PC-3 (cell line): ENCODE measurements around the gene MESP2. TPM values are rescaled to one million over a fixed set of nuclear protein-coding genes. Genes with fewer than 3 reads are reported as not detected.

ENCODE experiments used
- ATAC-seq: fragments of 200-7000 bp; cut with Tn5 transposase; 2 replicates; pipeline ENCODE4 v1.9.1; 2020; ENCODE audit warnings: mild to moderate bottlenecking, moderate library complexity
- BruUV-seq: library from RNA; stranded (reverse); fragments of 400-500 nt; replicated peaks from 2 replicates; lab custom pipeline; 2021; lab: Mats Ljungman, UMichigan
- CTCF ChIA-PET: fragments of 300-600 bp; sonication (Branson Sonifier 250); formaldehyde crosslinking; loops from one replicate; lab custom pipeline; 2022; ENCODE audit warnings: antibody characterized with exemption; lab: Charles Lee
- POLR2A ChIA-PET: fragments of 300-600 bp; sonication (Branson Sonifier 250); formaldehyde crosslinking; loops from one replicate; lab custom pipeline; 2022; ENCODE audit warnings: antibody characterized with exemption; ENCODE audit not compliant: unreplicated experiment; lab: Charles Lee
- DNase-seq: peaks from one replicate; pipeline ENCODE4 v3.0.0-alpha.2; 2015
- H2AFZ ChIP-seq: fragments of 300-600 bp; sonication (generic); 2 replicates; pipeline ENCODE4 v1.6.0; 2016; ENCODE audit warnings: antibody characterized with exemption, low read length
- H3F3A ChIP-seq: fragments of 300-600 bp; sonication (generic); one replicate; pipeline ENCODE4 v1.6.0; 2017; ENCODE audit warnings: antibody characterized with exemption, low read length, control low read depth, mild to moderate bottlenecking; ENCODE audit not compliant: unreplicated experiment
- H3K27ac ChIP-seq: fragments of 300-600 bp; sonication (generic); 2 replicates; pipeline ENCODE4 v1.5.1; 2016; ENCODE audit warnings: mild to moderate bottlenecking, low read length
- H3K27me3 ChIP-seq: fragments of 300-600 bp; sonication (generic); 2 replicates; pipeline ENCODE4 v1.6.1; 2016; ENCODE audit warnings: low read length, mixed read lengths
- H3K36me3 ChIP-seq: fragments of 300-600 bp; sonication (generic); 2 replicates; pipeline ENCODE4 v1.6.1; 2016; ENCODE audit warnings: low read depth, mixed run types, low read length, mixed read lengths
- H3K4me1 ChIP-seq: fragments of 300-600 bp; sonication (generic); 2 replicates; pipeline ENCODE4 v1.5.1; 2016; ENCODE audit warnings: low read length; ENCODE audit not compliant: insufficient read depth
- H3K4me2 ChIP-seq: fragments of 300-600 bp; sonication (generic); 2 replicates; pipeline ENCODE4 v1.6.0; 2016; ENCODE audit warnings: low read length
- H3K4me3 ChIP-seq: fragments of 300-600 bp; sonication (generic); 2 replicates; pipeline ENCODE4 v1.5.1; 2016; ENCODE audit warnings: mild to moderate bottlenecking, low read length, mixed read lengths
- H3K79me2 ChIP-seq: fragments of 300-600 bp; sonication (generic); 2 replicates; pipeline ENCODE4 v1.6.1; 2017; ENCODE audit warnings: low read length, mixed read lengths
- H3K9ac ChIP-seq: fragments of 300-600 bp; sonication (generic); 2 replicates; pipeline ENCODE4 v1.6.0; 2016; ENCODE audit warnings: mild to moderate bottlenecking, low read length
- H3K9me2 ChIP-seq: fragments of 300-600 bp; sonication (generic); replicated peaks from 2 replicates; pipeline ENCODE4 v1.6.1; 2016; ENCODE audit warnings: mixed run types, low read length, mixed read lengths
- H3K9me3 ChIP-seq: fragments of 300-600 bp; sonication (generic); 2 replicates; pipeline ENCODE4 v1.6.1; 2016; ENCODE audit warnings: low read length, mixed read lengths
- H4K20me1 ChIP-seq: fragments of 300-600 bp; sonication (generic); 2 replicates; pipeline ENCODE4 v1.6.1; 2016; ENCODE audit warnings: low read length, mixed read lengths
- EZH2 ChIP-seq: fragments of 300-600 bp; sonication (generic); IDR thresholded peaks from one replicate; pipeline ENCODE4 v1.6.1; 2017; ENCODE audit warnings: antibody characterized with exemption, mild to moderate bottlenecking, low read length; ENCODE audit not compliant: unreplicated experiment
- EZH2phosphoT487 ChIP-seq: fragments of 300-600 bp; sonication (generic); IDR thresholded peaks from 2 replicates; pipeline ENCODE4 v1.6.1; 2018; ENCODE audit warnings: mild to moderate bottlenecking, antibody characterized with exemption, low read length, borderline replicate concordance
- intact Hi-C: fragments of 100-400 bp; cut with micrococcal nuclease; formaldehyde crosslinking; loops from 2 replicates; pipeline ENCODE4 v1.9.0; 2023
- total RNA-seq: library from RNA; depleted of rRNA; stranded (reverse); fragments of >200 nt; gene quantifications from 2 replicates; pipeline ENCODE4 v1.2.3, GENCODE V29; 2014
- TF ChIP-seq, protein P1 (sequence below): fragments of 300-600 bp; sonication (generic); conservative IDR thresholded peaks from 2 replicates; pipeline ENCODE4 v1.5.1; 2017; ENCODE audit warnings: antibody characterized with exemption, low read depth, mild to moderate bottlenecking, low read length

The MESP2 gene
- total RNA-seq, 1 experiment from 2014 or later = 1.1 TPM

DNA sequence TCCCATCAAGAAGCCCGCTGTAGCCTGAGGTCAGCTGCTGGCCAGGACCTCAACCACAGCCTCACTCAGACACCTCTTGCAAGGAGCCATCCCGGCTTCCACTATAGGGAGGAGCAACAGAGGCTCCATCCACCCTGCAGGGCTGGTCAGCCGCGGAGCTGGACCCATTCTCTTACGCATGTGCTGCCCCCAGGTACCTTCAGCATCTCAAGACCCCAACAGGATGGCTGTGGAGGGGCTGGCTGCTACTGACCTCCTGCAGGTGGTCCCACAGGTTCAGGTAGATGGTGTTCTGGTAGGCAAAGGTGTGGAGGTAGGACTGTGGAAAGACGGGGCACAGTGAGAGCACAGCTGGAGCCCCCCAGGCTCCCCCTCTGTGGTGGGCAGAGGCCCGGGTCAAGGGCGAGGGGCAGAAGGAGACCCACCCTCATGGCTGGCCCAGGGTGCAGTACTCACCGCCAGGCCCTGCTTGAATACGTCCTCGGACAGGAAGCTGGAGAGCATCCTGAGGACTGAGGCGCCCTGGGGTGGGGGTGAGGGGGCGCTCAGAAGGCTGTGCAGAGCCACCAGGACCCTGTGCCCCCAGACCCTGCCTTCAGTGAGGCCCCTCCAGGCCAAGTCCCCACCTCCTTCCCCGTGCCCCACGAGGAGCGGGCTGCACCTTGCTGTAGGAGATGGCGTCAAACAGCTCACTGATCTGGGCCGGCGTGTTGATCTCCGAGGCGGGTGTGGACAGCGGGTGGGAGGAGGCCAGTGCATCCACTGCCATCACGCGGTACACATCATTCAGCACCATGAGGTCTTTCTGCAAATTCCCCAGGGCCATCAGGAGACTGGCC lies 27.1 kb downstream of the MESP2 start:
- H3K27ac ChIP-seq = no peak overlapping the region
- H3K36me3 ChIP-seq = no peaks in the 10 kb centered on the region; the same call in 1 of the 2 replicates
- no peaks in the 10 kb centered on the region for H3K4me1 ChIP-seq
- no peak overlapping the region for H3K4me3 ChIP-seq
- H3F3A ChIP-seq = no peaks in the 10 kb centered on the region
- H4K20me1 ChIP-seq = no peaks in the 10 kb centered on the region
- no peak for DNase-seq
- TF ChIP-seq, protein P1, sequence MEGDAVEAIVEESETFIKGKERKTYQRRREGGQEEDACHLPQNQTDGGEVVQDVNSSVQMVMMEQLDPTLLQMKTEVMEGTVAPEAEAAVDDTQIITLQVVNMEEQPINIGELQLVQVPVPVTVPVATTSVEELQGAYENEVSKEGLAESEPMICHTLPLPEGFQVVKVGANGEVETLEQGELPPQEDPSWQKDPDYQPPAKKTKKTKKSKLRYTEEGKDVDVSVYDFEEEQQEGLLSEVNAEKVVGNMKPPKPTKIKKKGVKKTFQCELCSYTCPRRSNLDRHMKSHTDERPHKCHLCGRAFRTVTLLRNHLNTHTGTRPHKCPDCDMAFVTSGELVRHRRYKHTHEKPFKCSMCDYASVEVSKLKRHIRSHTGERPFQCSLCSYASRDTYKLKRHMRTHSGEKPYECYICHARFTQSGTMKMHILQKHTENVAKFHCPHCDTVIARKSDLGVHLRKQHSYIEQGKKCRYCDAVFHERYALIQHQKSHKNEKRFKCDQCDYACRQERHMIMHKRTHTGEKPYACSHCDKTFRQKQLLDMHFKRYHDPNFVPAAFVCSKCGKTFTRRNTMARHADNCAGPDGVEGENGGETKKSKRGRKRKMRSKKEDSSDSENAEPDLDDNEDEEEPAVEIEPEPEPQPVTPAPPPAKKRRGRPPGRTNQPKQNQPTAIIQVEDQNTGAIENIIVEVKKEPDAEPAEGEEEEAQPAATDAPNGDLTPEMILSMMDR = no peak
- TF ChIP-seq EZH2 (no peak), EZH2phosphoT487 (no peak)
- no peak for ATAC-seq
- intact Hi-C loops = no loop called here
- H3K9me3 ChIP-seq = no peaks in the 10 kb centered on the region
- CTCF ChIA-PET = no interaction called here
- no peak overlapping the region for H2AFZ ChIP-seq
- no peaks in the 10 kb centered on the region for H3K79me2 ChIP-seq
- H3K9me2 ChIP-seq = no peaks in the 10 kb centered on the region
- no TSS peak for BruUV-seq
- POLR2A ChIA-PET = no interaction called here
- no peak overlapping the region for H3K9ac ChIP-seq
- H3K27me3 ChIP-seq = no peaks in the 10 kb centered on the region
- H3K4me2 ChIP-seq = no peak overlapping the region

GRCh38 chr15:89803941-89804800 lies 28.0 kb downstream of the MESP2 start:
- Histone ChIP-seq H3K4me1 (peaks cover under 1% of the 10 kb centered on the region; the same call in 1 of the 2 replicates), H3K9ac (no peak overlapping the region), H3K27ac (no peak overlapping the region), H2AFZ (no peak overlapping the region), H3F3A (no peaks in the 10 kb centered on the region), H3K9me2 (no peaks in the 10 kb centered on the region), H3K36me3 (no peaks in the 10 kb centered on the region; the same call in 1 of the 2 replicates), H3K79me2 (no peaks in the 10 kb centered on the region; the same call in 1 of the 2 replicates), H3K9me3 (no peaks in the 10 kb centered on the region), H3K4me2 (no peak overlapping the region), H3K27me3 (no peaks in the 10 kb centered on the region), H3K4me3 (no peak overlapping the region), H4K20me1 (no peaks in the 10 kb centered on the region)
- TF ChIP-seq EZH2 (no peak), EZH2phosphoT487 (no peak)
- TF ChIP-seq, protein P1 = no peak
- ChIA-PET CTCF (no interaction called here), POLR2A (no interaction called here)
- DNase-seq (no peak), ATAC-seq (no peak)
- intact Hi-C loops = no loop called here
- no TSS peak for BruUV-seq
